GM18511 (cell line): ENCODE results near the gene CKB.
A peak's percentile ranks its signal among the peaks of the same experiment; 100 is the strongest.
"Not testable (repeated sequence)": the region's sequence is repeated elsewhere in the genome, so short reads cannot be mapped to it uniquely, and the experiment has no call there.

Source experiments
- ATAC-seq: cut with Tn5 transposase; IDR thresholded peaks from one replicate; pipeline ENCODE4 v1.9.1; 2021; ENCODE audit warnings: mild to moderate bottlenecking, moderate library complexity; ENCODE audit not compliant: unreplicated experiment

The CKB gene

DNA sequence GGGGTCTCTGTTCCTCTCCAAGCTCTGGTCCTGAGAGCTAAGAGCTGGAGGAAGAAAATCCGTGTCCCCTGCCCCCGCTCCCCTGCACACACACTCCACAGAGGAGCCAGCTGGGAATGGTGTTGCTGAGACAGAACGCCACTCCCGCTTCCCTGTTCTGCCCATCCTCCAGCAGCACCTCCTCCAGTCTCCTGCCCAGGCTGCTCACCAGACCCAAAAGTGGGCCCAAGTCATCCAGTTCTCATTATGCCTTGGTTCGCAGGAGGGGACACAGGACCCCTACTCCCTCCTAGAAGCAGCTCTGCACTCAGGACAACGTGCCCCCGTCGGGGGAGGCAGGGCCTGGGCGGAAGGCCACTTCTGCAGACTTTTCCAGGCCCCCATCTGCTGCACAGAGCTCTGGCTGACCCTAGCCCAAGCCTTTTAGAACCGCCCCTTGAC lies 5.5 kb upstream of the CKB start:
- no peak for ATAC-seq

DNA sequence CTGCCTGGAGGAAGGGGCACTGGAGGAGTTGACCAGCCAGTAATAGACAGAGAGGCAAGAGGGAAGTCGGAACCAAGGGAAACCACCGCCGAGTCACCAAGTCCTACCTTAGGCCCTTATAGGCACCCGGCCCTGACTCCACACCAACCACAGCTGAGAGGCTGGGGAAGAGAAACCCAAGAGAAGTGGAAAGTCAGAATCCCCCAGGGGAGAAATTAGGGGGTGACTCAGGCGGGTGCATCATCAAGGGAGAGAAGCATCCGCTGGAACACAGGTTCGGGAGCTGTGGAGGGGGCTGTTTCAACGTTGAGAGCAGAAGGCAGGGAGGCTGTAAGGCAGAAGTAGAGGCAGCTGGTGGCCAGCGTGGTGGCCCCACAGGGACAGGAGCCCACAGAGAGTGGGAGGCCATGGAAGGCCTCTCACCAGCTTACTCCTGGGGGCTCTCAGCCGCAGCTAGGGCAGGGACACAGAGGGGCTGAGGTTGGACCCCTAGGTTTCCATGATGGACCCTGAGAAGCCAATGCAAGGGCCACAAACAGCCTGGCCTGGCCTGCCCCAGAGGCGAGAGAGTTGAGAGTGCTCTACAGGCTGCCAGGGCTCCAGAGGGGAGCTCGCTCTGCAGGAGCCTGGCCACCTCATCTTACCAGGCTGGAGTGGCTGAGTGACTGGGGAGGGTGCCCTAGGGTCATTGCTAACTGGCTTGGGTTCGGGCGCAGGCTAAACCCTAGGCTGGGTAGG lies 4.9 kb upstream of the CKB start:
- peak; percentile 83 for ATAC-seq

DNA sequence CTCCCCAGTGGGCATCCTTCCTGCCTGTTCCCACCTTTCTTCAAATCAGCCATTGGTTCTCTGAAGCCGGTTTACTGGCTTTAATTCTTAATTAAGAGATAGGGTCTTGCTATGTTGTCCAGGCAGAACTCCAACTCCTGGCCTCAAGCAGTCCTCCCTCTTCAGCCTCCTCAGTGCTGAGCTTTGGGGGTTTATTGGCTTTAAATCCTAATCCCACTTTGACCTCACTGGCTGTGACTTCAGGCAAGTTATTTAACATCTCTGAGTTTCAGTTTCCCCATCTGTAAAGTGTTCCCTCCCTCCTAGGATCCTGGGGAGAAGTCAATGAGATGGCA lies 4.3 kb upstream of the CKB start:
- no peak for ATAC-seq

DNA sequence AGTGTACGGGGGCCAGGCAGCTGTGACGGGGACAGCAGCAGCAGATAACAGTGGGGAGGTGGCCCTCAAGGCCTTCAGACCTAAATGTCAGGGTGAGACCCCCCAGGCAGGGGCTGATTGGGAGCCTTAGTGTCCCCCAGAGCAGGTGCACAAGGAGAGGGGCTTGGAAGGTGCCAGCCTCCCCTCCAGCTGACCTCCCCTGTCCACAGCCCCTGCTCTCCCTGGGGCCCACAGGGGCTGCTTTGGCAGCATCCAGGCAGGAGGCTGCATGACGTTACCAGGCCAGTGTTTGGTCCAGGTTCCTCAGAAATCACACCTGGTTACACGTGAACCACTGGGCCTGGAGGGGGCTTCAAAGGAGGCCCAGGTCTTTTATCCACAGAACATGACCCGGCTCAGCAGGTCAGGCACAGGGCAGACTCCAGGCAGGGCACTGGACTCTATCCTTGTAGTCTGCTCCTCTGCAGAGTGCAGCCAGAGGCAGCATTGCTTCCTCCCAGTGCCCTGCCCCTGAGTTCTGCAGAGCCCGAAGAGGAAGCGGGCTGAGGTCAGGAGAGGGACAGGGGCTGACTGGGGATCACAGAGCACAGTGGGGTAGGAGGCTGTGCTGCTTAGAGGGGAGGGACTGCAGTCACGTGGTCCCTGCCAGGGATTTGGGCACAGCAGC lies 3.8 kb upstream of the CKB start:
- no peak for ATAC-seq

DNA sequence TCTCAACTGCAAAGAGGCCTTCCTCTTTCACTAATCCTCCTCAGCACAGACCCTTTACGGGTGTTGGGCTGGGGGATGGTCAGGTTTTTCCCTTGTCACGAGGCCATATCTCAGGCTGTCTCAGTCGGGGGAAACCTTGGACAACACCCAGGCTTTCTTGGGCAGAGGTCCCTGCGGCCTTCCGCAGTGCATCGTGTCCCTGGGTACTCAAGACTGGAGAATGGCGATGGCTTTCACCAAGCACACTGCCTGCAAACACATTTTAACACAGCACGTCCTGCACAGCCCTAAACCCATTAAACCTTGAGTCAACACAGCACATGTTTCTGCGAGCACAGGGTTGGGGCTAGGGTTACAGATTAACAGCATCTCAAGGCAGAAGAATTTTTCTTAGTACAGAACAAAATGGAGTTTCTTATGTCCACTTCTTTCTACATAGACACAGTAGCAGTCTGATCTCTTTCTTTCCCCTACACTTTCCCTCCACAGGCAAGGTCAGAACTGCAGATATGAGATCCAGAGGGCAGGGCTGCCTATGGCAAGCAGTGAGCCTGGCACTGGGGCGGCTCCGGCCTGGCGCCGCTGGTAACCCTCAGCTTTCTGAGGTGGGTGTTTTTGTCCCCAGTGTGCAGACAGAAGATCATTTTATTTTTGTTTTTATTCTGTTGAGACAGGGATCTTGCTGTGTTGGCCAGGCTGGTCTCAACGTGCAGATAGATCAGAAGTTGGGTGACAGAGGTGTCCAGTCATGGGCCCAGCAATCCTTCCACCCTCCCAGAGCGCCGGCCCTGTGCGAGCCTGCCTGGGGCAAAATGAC lies 3.0 kb upstream of the CKB start:
- ATAC-seq: not testable (repeated sequence)

DNA sequence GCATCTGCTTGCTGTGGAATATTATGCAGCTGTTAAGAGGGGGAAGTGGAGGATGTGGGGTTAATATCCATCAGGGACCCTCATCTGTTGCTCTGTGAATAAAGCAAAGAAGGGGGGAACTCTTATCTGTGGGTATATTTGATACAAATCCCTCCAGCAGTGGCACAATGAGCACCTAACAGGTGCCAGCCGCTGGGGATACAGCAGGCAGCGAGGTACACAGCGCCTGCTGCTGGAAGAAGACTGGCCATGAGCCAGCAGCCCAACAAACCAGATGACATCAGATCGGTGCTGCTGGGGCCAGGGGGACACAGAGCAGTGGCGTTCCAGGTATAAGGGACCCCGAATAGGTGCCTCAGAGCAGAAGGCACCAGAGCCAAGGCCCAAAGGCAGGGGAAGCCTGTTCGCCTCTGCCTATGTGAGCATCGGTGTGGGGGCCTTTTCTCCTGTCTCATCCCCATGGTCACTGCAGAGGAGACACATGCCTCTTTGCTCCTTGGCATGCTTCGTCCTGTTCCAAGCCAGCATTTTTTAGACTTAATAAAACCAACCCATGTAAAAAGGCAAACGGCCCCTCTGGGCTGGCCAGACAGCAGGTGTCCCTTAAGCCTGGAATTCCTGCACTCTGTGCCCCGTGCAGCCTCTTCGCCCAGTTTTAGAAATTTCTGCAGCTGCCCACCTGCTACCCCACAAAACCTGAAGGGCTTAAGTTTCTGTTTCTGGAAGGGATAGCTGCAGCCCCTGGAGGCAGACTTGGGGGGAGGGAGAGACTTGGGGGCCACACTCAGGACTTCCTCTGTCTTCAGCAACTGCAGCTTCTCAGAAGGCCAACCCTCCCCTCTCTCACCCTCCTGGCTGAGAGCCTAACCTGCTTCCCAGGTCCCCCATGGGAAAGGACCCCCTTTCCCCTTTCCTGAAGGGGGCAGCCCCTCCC lies 1.6 kb upstream of the CKB start:
- no peak for ATAC-seq

DNA sequence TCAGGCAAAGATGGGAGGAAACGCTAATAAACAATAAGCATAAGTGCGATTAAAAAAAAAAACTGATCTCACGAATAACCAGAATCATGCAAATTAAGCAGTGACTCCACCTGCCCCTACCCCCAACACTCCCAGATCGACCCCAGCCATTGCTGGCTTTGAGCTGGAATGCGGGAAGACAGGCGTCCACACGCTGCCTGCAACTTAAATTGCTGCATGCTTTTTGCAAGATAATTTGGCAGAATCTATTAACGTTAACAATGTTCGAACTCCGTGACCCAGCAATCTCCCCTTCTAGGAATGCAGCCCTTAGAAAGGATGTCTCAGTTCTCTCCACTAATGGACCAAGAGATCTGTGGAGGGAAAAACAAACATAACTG lies 935 bp upstream of the CKB start:
- no peak for ATAC-seq

DNA sequence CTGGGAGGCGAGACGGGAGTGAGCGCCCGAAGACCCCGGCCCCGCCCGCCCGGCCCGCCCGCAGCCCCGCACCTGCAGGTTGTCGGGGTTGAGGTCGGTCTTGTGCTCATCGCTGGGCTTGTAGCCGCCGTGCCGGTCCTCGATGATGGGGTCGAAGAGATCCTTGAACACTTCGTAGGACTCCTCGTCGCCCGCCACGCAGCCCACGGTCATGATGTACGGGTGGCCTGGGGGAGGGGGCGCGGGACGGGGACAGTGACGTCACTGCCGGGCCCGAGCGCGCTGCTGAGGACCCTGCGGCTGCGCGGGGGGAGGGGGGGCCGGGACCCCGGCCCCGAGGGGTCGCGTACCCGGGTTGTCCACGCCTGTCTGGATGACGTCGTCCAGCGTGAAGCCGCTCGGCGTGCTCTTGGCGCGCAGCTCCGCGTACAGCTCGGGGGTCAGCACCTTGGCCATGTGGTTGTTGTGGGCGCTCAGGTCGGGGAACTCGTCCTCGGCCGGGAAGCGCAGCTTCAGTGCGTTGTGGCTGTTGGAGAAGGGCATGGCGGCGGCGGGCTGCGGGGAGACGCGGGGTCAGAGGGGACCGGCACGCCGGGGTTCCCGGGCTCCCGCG lies 573 bp downstream of the CKB start:
- no peak for ATAC-seq

DNA sequence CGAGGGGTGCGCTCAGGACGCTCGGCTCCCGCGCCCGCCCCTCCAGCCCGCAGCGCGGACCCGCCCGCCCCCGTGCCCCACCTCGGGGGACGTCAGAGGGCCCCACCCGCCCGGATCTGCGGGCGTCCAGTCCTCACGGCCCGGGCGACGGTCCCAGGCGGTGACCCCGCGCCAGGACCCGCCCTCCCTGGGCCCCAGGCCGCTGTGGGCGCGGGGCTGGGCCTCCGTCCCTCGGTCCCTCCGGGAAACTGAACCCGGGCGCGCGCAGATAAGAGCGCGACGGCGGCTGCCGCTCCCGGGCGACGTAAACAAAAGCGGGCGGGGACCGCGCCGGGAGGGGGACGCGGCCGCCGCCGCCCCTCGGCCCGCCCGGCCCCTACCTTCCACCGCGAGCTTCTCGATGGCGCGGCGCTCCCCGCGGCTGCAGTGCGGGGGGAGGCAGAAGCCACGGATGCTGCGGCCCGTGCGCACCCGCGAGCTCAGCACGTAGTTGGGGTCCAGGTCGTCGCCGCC lies 1.1 kb downstream of the CKB start:
- peak; percentile 8 for ATAC-seq

DNA sequence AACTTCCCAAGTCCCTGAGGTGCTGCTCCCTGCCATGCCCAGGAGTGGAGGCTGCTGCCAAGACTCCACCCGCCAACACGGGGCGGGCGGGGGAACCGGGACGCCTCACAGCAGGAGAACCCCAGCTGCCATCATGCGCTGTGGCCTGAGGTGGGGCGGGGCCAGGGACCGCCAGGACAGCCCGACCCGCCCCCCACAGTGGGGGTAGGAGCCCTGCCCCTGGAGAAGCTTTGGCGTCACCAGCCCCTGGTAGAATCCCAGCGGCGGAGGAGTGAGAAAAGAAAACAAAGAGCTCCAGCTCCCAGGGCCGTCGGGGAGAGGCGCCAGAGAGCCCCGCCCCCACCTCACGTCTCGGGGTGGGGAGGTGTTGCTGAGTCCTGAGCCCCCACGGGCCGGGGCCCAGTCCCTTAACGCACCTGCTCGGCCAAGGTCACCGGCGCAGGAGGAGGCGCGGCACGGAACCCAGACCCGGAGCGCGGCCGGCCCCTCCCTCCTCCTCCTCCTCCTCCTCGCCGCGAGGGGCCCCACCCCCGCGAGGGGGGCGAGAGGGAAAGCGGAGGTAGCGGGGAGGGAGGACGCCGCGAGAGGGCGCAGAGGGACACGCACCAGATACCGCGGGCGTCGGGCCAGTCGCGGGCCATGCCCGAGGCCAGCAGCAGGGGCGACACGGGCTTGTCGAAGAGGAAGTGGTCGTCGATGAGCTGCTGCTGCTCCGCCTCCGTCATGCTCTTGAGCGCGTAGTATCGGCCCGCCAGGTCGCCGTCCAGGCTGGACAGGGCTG lies 1.8 kb downstream of the CKB start:
- ATAC-seq: peak; percentile 54

DNA sequence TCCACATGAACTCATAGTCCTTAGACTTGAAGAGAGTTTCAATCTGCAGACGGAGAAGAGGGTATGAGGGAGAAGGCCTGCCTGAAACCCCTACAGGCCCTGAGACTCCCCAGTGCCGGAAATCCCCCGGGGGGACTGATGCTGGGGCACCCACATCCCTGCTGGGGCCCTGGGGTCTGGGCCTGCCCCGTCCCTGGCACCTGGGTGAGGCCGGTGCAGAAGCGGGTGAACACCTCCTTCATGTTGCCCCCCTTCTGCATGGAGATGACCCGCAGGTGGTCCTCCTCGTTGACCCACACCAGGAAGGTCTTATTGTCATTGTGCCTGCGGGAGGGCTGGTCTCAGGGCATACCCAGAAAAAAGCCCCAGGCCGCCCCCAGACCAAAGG lies 2.4 kb downstream of the CKB start:
- no peak for ATAC-seq

DNA sequence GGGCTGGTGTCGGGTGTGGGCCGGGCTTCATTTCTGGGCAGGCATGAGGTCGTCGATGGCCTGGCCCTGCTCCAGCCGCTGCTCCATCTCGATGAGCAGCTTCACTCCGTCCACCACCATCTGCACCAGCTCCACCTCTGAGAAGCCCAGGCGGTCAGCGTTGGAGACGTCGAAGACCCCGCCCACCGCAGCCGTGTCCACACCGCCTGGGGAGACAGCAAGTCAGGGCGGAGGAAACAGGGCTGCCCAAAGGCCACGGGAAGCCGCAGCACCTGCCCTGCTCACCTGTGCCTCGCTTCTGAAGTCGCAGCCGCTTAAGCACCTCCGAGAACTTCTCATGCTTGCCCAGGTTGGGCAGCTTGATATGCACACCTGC lies 2.8 kb downstream of the CKB start:
- ATAC-seq: no peak

DNA sequence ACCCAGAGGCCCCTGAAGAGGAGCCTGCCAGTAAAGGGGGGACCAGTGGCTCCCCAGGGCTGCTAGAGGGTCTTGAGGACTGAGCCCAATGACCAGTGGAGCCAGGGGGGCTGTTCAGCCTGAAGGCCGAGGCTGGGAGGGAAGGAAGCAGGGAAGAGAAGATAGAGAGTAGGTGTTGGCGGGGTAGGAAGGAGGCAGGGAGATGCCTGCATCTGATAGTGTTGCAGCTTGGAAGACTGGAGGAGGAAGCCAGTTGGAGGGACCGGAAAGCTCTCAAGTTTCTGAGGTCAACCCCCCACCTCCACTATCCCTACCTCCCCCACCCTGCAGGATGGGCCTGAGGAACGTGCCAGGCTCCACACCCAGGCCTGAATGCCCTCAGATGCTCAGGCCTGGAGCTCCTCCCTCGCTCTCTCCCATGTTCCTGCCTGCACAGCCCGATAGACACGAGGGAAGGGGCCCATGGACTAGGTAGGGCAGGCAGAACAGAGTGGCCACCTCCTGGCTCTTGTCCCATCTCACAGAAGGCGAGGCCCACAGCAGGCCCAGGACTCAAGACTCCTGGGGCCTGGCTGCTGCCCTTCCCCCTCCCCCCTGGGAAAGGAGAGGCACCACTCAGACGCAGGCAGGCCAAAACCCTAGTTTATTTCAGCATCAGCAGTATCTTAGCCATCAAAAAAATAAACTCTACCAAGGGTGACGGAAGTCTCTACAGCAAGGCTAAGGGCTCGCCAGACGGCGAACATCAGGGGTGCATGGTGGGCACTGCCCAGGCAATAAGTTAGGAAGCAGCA lies 3.4 kb downstream of the CKB start:
- ATAC-seq: no peak

DNA sequence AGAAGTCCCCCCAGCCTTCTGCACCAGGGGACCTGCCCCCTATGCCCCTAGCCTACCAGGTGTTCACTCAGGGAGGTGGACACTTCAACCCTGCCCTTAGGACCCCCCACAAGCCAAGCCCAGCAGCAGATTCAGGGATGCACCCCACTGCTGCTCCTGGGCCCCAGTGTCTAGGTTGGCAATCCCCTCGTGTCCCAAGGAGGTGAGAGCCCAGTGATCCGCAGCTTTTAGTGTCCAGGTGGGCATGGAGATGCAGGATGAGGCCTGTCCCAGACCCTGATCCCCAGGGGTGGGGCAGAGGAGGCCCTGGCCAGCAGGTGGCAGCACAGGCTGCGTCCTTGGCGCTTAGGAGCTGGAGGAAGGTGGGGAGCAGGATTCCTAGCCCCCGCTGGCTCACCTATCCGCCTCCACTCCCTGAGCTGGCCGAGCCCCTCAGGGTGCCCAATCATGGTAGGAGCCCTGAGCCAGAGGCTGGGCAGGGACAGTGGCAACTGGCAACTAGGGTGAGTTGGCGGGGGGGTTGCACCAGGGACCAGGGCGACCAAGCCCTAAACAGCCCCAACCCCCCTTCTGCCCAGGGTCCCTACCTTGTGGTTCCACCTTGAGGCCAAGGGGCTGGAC lies 4.1 kb downstream of the CKB start:
- ATAC-seq: no peak

DNA sequence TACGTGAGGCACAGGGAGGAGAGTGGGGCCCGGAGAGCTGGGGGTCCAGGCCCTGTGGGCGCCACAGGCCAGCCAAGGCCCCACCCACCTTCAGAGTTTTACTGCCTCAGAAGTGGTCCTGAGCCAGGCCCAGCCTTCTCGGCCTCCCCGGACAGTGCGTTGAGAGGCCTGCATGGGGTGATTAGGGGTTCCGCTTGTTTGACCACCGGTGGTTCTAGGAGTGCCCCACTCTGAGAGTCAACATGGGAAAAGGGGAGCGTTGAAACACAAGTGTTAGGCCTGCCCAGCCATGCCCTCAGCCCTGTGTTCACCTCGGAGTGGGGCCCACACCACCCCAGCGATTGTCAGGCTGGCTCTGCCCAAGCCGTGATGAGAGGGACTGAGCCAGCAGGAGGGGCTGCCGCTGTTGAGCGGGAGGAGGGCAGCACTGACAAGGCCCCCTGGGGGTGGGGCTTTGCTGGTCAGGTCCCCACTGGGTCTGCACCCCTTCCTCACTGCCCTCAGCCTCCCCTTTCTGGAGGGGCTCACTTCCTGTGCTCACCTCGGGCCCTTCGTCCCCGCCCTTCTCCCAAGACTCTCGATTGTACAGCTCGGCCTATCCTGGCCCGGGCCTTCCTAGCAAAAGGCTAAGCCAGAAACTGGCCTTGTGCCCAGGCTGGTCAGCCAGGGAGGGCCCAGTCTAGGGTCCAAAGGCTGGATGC lies 4.8 kb downstream of the CKB start:
- ATAC-seq: no peak

DNA sequence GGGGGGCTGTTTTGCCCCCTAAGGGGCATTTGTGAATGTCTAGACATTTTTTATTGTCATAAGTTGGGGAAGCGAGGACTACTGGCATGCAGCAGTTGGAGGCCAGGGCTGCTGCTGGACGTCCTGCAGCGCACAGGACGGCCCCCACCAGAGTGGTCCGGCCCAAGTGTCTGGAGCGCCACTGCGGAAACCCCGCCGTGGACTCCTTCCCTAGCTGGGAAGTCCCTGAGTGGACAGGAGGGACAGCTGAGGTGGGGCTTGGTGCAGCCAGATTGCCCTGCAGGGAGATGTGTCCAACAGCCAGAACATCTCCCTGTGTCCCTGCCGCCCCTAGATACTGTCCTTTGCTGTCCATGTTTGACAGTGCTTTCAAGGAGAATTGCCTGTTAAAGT lies 5.5 kb downstream of the CKB start:
- ATAC-seq: no peak

DNA sequence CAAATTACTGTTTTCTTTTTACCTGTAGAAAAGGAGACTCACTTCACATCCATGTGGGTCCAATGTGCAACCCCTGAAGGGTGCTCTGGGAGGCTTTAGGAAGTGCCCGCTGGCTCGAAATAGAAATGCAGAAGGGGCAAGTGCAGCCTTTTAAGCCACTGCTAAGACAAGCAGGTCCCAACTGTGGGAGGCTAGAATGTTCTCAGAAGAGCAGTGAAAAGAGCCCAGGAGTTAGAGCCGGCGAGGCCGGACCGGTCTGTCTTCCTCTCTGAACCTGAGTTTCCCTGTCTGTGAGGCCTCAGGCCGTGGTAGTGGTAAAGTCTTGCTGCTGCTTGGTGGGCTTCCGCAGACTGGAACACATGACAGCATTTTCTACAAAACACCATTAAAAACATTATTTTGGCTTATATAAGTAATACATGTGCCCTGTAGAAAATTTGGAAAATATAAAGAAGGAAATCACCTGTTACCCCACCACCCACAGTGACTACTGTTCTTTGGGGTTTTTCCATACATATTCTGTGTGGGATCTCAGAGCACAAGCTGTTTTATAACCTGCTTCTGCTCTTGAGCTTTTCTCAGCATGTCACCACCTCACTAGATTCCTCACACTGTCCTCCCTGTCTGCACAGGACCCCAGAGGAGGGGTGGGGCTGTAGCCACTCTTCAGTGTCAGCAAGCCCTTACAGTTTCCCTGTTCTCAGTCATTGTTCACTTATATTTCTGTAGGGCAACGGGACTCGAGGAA lies 6.0 kb downstream of the CKB start:
- ATAC-seq: no peak
